GM12878 (cell line): Measurements from ENCODE around the gene CCM2. TPM values are rescaled to one million over a fixed set of nuclear protein-coding genes. Genes with fewer than 3 reads are reported as not detected.

Source experiments
- ATAC-seq: fragments of 200-7000 bp; cut with Tn5 transposase; 3 replicates; pipeline ENCODE4 v1.9.1; 2020; ENCODE audit warnings: mild to moderate bottlenecking, moderate library complexity
- BruUV-seq: library from RNA; stranded (reverse); fragments of 400-500 nt; replicated peaks from 2 replicates; lab custom pipeline; 2021; lab: Mats Ljungman, UMichigan
- CTCF ChIA-PET: fragments of 300-600 bp; sonication (Branson Sonifier 250); formaldehyde crosslinking; extraction: SDS; loops from one replicate; lab custom pipeline; 2021; ENCODE audit warnings: inconsistent platforms; lab: Yijun Ruan, JAX
- POLR2A ChIA-PET: fragments of 350-600 bp; formaldehyde crosslinking; extraction: SDS; loops from one replicate; lab custom pipeline; 2021; ENCODE audit warnings: inconsistent platforms; lab: Charles Lee
- RAD21 ChIA-PET: fragments of 300-600 bp; sonication (Branson Sonifier 250); formaldehyde crosslinking; loops from one replicate; lab custom pipeline; 2023; ENCODE audit warnings: antibody characterized with exemption; ENCODE audit not compliant: unreplicated experiment; lab: Charles Lee
- SMC1A ChIA-PET: fragments of 300-600 bp; sonication (Branson Sonifier 250); formaldehyde crosslinking; loops from one replicate; lab custom pipeline; 2023; ENCODE audit not compliant: unreplicated experiment, uncharacterized antibody; lab: Charles Lee
- DNase-seq: peaks from one replicate; pipeline ENCODE4 v3.0.0-alpha.2; 2011; ENCODE audit warnings: low read depth, low spot score
- FAIRE-seq: peaks from 3 replicates; lab custom pipeline; 2011; peaks lifted over from hg19 to GRCh38; lab: Jason Lieb, UNC
- H2AFZ ChIP-seq: 2 replicates; pipeline ENCODE4 v1.6.0; 2011; ENCODE audit warnings: low read depth, low read length, control low read depth; ENCODE audit not compliant: control insufficient read depth
- H3K27ac ChIP-seq: 2 replicates; pipeline ENCODE4 v1.5.1; 2011; ENCODE audit warnings: control low read depth; ENCODE audit not compliant: control insufficient read depth, insufficient read depth
- H3K27me3 ChIP-seq, 2 experiments: replicated peaks in 1 of 2; 2 replicates each; pipeline versions ENCODE4 v1.6.0 to v1.6.1; 2011; ENCODE audit warnings: low read length in 1 of 2; ENCODE audit not compliant: control insufficient read depth in 2 of 2, insufficient read depth in 2 of 2
- H3K36me3 ChIP-seq, 2 experiments: 2 replicates each; pipeline ENCODE4 v1.5.1; 2011; ENCODE audit warnings: low read length in 1 of 2; ENCODE audit not compliant: control insufficient read depth in 2 of 2, insufficient read depth in 2 of 2
- H3K4me1 ChIP-seq: 2 replicates; pipeline ENCODE4 v1.6.1; 2011; ENCODE audit warnings: mild to moderate bottlenecking, low read length, moderate library complexity, mixed read lengths; ENCODE audit not compliant: control insufficient read depth, insufficient read depth
- H3K4me2 ChIP-seq: 2 replicates; pipeline ENCODE4 v1.6.0; 2011; ENCODE audit warnings: control low read depth; ENCODE audit not compliant: control insufficient read depth, insufficient read depth
- H3K4me3 ChIP-seq: fragments of 200-600 bp; sonication (generic); 2 replicates; pipeline ENCODE4 v1.5.1; 2016
- H3K79me2 ChIP-seq: 2 replicates; pipeline ENCODE4 v1.6.0; 2011; ENCODE audit warnings: low read length; ENCODE audit not compliant: control insufficient read depth, insufficient read depth
- H3K9ac ChIP-seq: 2 replicates; pipeline ENCODE4 v1.8.0; 2011; ENCODE audit warnings: low read length, control low read depth, mixed read lengths; ENCODE audit not compliant: control insufficient read depth, insufficient read depth
- H3K9me3 ChIP-seq: replicated peaks from 3 replicates; pipeline ENCODE4 v1.5.1; 2011; ENCODE audit warnings: mild to moderate bottlenecking, low read length; ENCODE audit not compliant: control insufficient read depth, insufficient read depth
- H4K20me1 ChIP-seq: 2 replicates; pipeline ENCODE4 v1.6.0; 2011; ENCODE audit not compliant: control insufficient read depth, insufficient read depth
- BACH1 ChIP-seq: fragments of 450-650 bp; IDR thresholded peaks from 2 replicates; pipeline ENCODE4 v1.6.1; 2017; ENCODE audit warnings: mild to moderate bottlenecking, borderline replicate concordance
- ELK1 ChIP-seq: IDR thresholded peaks from 2 replicates; pipeline ENCODE4 v1.6.1; 2012; ENCODE audit warnings: low read depth, low read length, improper control_type of control experiment
- ESRRA ChIP-seq: IDR thresholded peaks from 2 replicates; pipeline ENCODE4 v1.6.1; 2012; ENCODE audit warnings: mild to moderate bottlenecking, low read length, improper control_type of control experiment
- FOXM1 ChIP-seq: IDR thresholded peaks from 2 replicates; pipeline ENCODE4 v1.6.1; 2012; ENCODE audit warnings: low read depth, mild to moderate bottlenecking, inconsistent platforms, low read length, moderate library complexity
- SRF ChIP-seq, 2 experiments: IDR thresholded peaks; 2 replicates each; pipeline ENCODE4 v1.6.1; 2011; ENCODE audit warnings: low read depth in 2 of 2, low read length in 2 of 2, mild to moderate bottlenecking in 1 of 2, moderate library complexity in 1 of 2
- TCF12 ChIP-seq: IDR thresholded peaks from 2 replicates; pipeline ENCODE4 v1.6.1; 2011; ENCODE audit warnings: low read depth, mild to moderate bottlenecking, low read length
- TCF7 ChIP-seq: IDR thresholded peaks from 2 replicates; pipeline ENCODE4 v1.6.1; 2014; ENCODE audit warnings: antibody characterized with exemption, borderline replicate concordance
- ZBTB33 ChIP-seq: fragments of 450-650 bp; IDR thresholded peaks from 2 replicates; pipeline ENCODE4 v1.6.1; 2017; ENCODE audit warnings: mild to moderate bottlenecking
- ZNF592 ChIP-seq: fragments of 450-650 bp; IDR thresholded peaks from 2 replicates; pipeline ENCODE4 v1.6.1; 2017; ENCODE audit warnings: mild to moderate bottlenecking, moderate library complexity
- WGBS: methylation state at CpG from one replicate; pipeline ENCODE4 v1.1.6; 2016; ENCODE audit warnings: low lambda C conversion rate; ENCODE audit not compliant: insufficient replicate concordance, insufficient coverage; ENCODE audit errors: missing lambda C conversion rate; 5-methylcytosine and 5-hydroxymethylcytosine counted together
- in situ Hi-C: fragments of 300-500 bp; cut with MboI; formaldehyde crosslinking; loops from 9 replicates; pipeline ENCODE4 v1.14.3; 2018; ENCODE audit warnings: mixed read lengths
- intact Hi-C: fragments of 100-400 bp; cut with micrococcal nuclease; formaldehyde crosslinking; loops from one replicate; pipeline ENCODE4 v1.14.2; 2022; ENCODE audit not compliant: unreplicated experiment
- polyA plus RNA-seq, 11 experiments: library from polyadenylated mRNA; depleted of rRNA in 4 of 11; unstranded in 6 of 11; stranded (reverse) in 5 of 11; fragments of >200 nt; fragmentation: Nextera tagmentation in 4 of 11; fragmentation: Illumina TruSeq in 1 of 11; extraction: Ambion mirVana in 4 of 11; extraction: Trizol in 1 of 11; gene quantifications; 1 replicate in 1 of 11; 2 replicates in 10 of 11; pipeline versions ENCODE4 v1.2.1 to v1.2.3, GENCODE V29; 2011 to 2016; ENCODE audit warnings: inconsistent platforms in 2 of 11, missing spikeins in 2 of 11, low read depth in 1 of 11
- total RNA-seq, 4 experiments: library from RNA; depleted of rRNA in 3 of 4; stranded (reverse); fragments of >200 nt in 3 of 4; fragmentation: Illumina TruSeq in 1 of 4; extraction: Trizol in 1 of 4; gene quantifications; 2 replicates each; pipeline versions ENCODE4 v1.2.1 to v1.2.3, GENCODE V29; 2013 to 2021

CCM2 gene
- total and polyA plus RNA-seq, 10 of the 15 experiments (the other 5 are each of a cell fraction or from before 2014, with no cell fraction given) = 1.00 to 82.3 (median 48.7) TPM

GRCh38 chr7:45104844-45105587 is 105.0 kb downstream of the CCM2 start:
- Histone ChIP-seq H3K4me2 (no peak overlapping the region), H3K9ac (no peak overlapping the region), H3K4me1 (peaks cover 7% of the 10 kb centered on the region), H3K27me3 (no peaks in the 10 kb centered on the region), H3K27ac (no peak overlapping the region), H3K4me3 (no peak overlapping the region), H3K79me2 (peaks cover 36% of the 10 kb centered on the region), H4K20me1 (peaks cover 6% of the 10 kb centered on the region), H3K36me3 (peaks cover 53 to 58% of the 10 kb centered on the region in 2 experiments)
- DNase-seq = no peak
- no peak for ATAC-seq
- CTCF ChIA-PET = interaction anchor here (1.3 kb wide), 1 partner anchor 131 kb away, joined by 6 read pairs; no protein-coding TSS in a partner anchor
- BruUV-seq = no TSS peak
- in situ Hi-C loops = no loop called here
- POLR2A ChIA-PET = interaction anchor here (1.0 to 1.1 kb wide), 2 partner anchors 108 to 130 kb away, joined by 3 to 4 read pairs; no protein-coding TSS in a partner anchor
- TF ChIP-seq BACH1 = no peak
- no peak for TF ChIP-seq SRF (IDR thresholded peaks at IDR 0.05; ENCODE audit: low read depth in 2 of 2, low read length in 2 of 2)
- no peak for TF ChIP-seq FOXM1
- no peak for TF ChIP-seq TCF7
- no peak for TF ChIP-seq ZBTB33
- no peak for TF ChIP-seq TCF12
- no peak for TF ChIP-seq ELK1
- TF ChIP-seq ESRRA = no peak
- TF ChIP-seq ZNF592 = no peak
- TF ChIP-seq, all 136 proteins: peak for 0
- SMC1A ChIA-PET = no interaction called here
- Histone ChIP-seq H2AFZ (no peak overlapping the region), H3K9me3 (no peaks in the 10 kb centered on the region)
- FAIRE-seq = no peak
- intact Hi-C loops = no loop called here
- RAD21 ChIA-PET = no interaction called here
- WGBS = 91% methylated on average over 12 of the region's 12 CpGs
